Omental fat pad (tissue), 4 donors: ENCODE results near the gene ZBTB44. TPM values are rescaled to one million over a fixed set of nuclear protein-coding genes. Genes with fewer than 3 reads are reported as not detected.

Experiments used
- ATAC-seq: fragments of 150-250 bp; one replicate; pipeline ENCODE4 v1.9.1; 2016; ENCODE audit warnings: mild to moderate bottlenecking, moderate library complexity; ENCODE audit not compliant: low FRiP score
- DNase-seq: peaks from one replicate; pipeline ENCODE4 v3.0.0-alpha.2; 2019; ENCODE audit warnings: low spot score
- CTCF ChIP-seq, 3 donors: fragments of 450-650 bp; IDR thresholded peaks; one replicate each; pipeline ENCODE4 v1.5.1; 2016 to 2017; ENCODE audit warnings: antibody characterized with exemption in 3 of 3, mild to moderate bottlenecking in 3 of 3, moderate library complexity in 2 of 3
- total RNA-seq, 4 donors: library from RNA; depleted of rRNA; stranded (reverse); fragments of >200 nt; gene quantifications; one replicate each; pipeline ENCODE4 v1.1.0, GENCODE V29; 2016

Gene ZBTB44
- total RNA-seq, 4 donors from 2014 or later = 37.0 to 81.0 (median 46.6) TPM

- DNase-seq (peak; percentile 5), ATAC-seq (no peak)
- no peak for TF ChIP-seq CTCF (IDR thresholded peaks at IDR 0.05)
These were observed 104.5 kb downstream of the ZBTB44 start for GRCh38 chr11:130209954-130210854.

- DNase-seq (no peak), ATAC-seq (no peak)
- no peak for TF ChIP-seq CTCF (IDR thresholded peaks at IDR 0.05)
These were observed 105.4 kb downstream of the ZBTB44 start for GRCh38 chr11:130209128-130209932.

GRCh38 chr11:130208241-130209127 is 106.2 kb downstream of the ZBTB44 start:
- no peak for DNase-seq
- no peak for TF ChIP-seq CTCF (IDR thresholded peaks at IDR 0.05)
- ATAC-seq = no peak

- no peak for TF ChIP-seq CTCF (IDR thresholded peaks at IDR 0.05)
- ATAC-seq (no peak), DNase-seq (no peak)
These were observed 108.6 kb downstream of the ZBTB44 start for GRCh38 chr11:130206141-130206540.

- no peak for TF ChIP-seq CTCF (IDR thresholded peaks at IDR 0.05)
- DNase-seq = no peak
These were observed 110.0 kb downstream of the ZBTB44 start for GRCh38 chr11:130204703-130205095.

More at GRCh38 chr11:130204703-130205095, 110.0 kb downstream of the ZBTB44 start:
- ATAC-seq = no peak
